H9 (cell line): ENCODE data around the gene CDC42EP5. TPM values are rescaled to one million over a fixed set of nuclear protein-coding genes. Genes with fewer than 3 reads are reported as not detected.

Source experiments
- DNase-seq: peaks from one replicate; pipeline ENCODE4 v3.0.0-alpha.2; 2017
- H2AFZ ChIP-seq: one replicate; pipeline ENCODE4 v1.6.1; 2013; ENCODE audit warnings: mild to moderate bottlenecking, low read length, control low read depth, moderate library complexity
- H2AK5ac ChIP-seq: 2 replicates; pipeline ENCODE4 v1.6.1; 2013; ENCODE audit warnings: low read length, control low read depth, mixed read lengths; ENCODE audit not compliant: insufficient read length
- H2BK120ac ChIP-seq: one replicate; pipeline ENCODE4 v1.6.1; 2013; ENCODE audit warnings: low read depth, mild to moderate bottlenecking, low read length, control low read depth, inconsistent platforms; ENCODE audit not compliant: poor library complexity, severe bottlenecking
- H2BK12ac ChIP-seq: 2 replicates; pipeline ENCODE4 v1.6.1; 2013; ENCODE audit warnings: low read length, control low read depth, mixed read lengths, low read depth; ENCODE audit not compliant: insufficient read length
- H2BK15ac ChIP-seq: 2 replicates; pipeline ENCODE4 v1.6.1; 2013; ENCODE audit warnings: low read depth, low read length, control low read depth
- H2BK20ac ChIP-seq: one replicate; pipeline ENCODE4 v1.6.1; 2013; ENCODE audit warnings: low read depth, mild to moderate bottlenecking, low read length, control low read depth, inconsistent platforms; ENCODE audit not compliant: poor library complexity, severe bottlenecking
- H2BK5ac ChIP-seq: 2 replicates; pipeline ENCODE4 v1.6.1; 2013; ENCODE audit warnings: low read length, control low read depth, mixed read lengths; ENCODE audit not compliant: insufficient read length
- H3K14ac ChIP-seq: 2 replicates; pipeline ENCODE4 v1.6.1; 2013; ENCODE audit warnings: low read length, control low read depth; ENCODE audit not compliant: insufficient read depth
- H3K18ac ChIP-seq: 2 replicates; pipeline ENCODE4 v1.6.1; 2013; ENCODE audit warnings: low read depth, mild to moderate bottlenecking, mixed read lengths, low read length, control low read depth; ENCODE audit not compliant: insufficient read length
- H3K23ac ChIP-seq: 2 replicates; pipeline ENCODE4 v1.6.1; 2013; ENCODE audit warnings: low read length, control low read depth, mixed read lengths, low read depth; ENCODE audit not compliant: insufficient read length
- H3K23me2 ChIP-seq: 2 replicates; pipeline ENCODE4 v1.6.1; 2013; ENCODE audit warnings: low read depth, mild to moderate bottlenecking, mixed read lengths, low read length, control low read depth; ENCODE audit not compliant: insufficient read length, poor library complexity, severe bottlenecking
- H3K27ac ChIP-seq: 2 replicates; pipeline ENCODE4 v1.5.1; 2013; ENCODE audit warnings: low read length, control low read depth, mixed read lengths, low read depth; ENCODE audit not compliant: insufficient read length
- H3K27me3 ChIP-seq: 2 replicates; pipeline ENCODE4 v1.6.1; 2013; ENCODE audit warnings: low read length, control low read depth, inconsistent platforms; ENCODE audit not compliant: insufficient read depth
- H3K4ac ChIP-seq: 2 replicates; pipeline ENCODE4 v1.6.1; 2013; ENCODE audit warnings: low read depth, mild to moderate bottlenecking, control low read depth, inconsistent platforms, low read length, moderate library complexity
- H3K4me1 ChIP-seq: 2 replicates; pipeline ENCODE4 v1.6.1; 2013; ENCODE audit warnings: low read length, control low read depth, inconsistent platforms; ENCODE audit not compliant: insufficient read depth
- H3K4me2 ChIP-seq: 2 replicates; pipeline ENCODE4 v1.6.1; 2013; ENCODE audit warnings: low read length, control low read depth, mixed read lengths; ENCODE audit not compliant: insufficient read length, insufficient read depth
- H3K56ac ChIP-seq: 2 replicates; pipeline ENCODE4 v1.6.1; 2013; ENCODE audit warnings: low read depth, mild to moderate bottlenecking, mixed read lengths, low read length, control low read depth; ENCODE audit not compliant: insufficient read length
- H3K79me1 ChIP-seq: 2 replicates; pipeline ENCODE4 v1.6.1; 2013; ENCODE audit warnings: low read depth, mild to moderate bottlenecking, moderate library complexity, low read length, control low read depth, inconsistent platforms; ENCODE audit not compliant: insufficient read depth, poor library complexity, severe bottlenecking
- H3K79me2 ChIP-seq: 2 replicates; pipeline ENCODE4 v1.6.1; 2013; ENCODE audit warnings: low read length, control low read depth, inconsistent platforms; ENCODE audit not compliant: insufficient read depth
- H3K9ac ChIP-seq: 2 replicates; pipeline ENCODE4 v1.6.1; 2013; ENCODE audit warnings: low read length, control low read depth, mixed read lengths; ENCODE audit not compliant: insufficient read length; ENCODE audit errors: extremely low read depth
- H3K9me3 ChIP-seq: one replicate; pipeline ENCODE4 v1.6.1; 2013; ENCODE audit warnings: low read depth, low read length, inconsistent platforms; ENCODE audit not compliant: control insufficient read depth
- H3T11ph ChIP-seq: one replicate; pipeline ENCODE4 v1.6.1; 2013; ENCODE audit warnings: mild to moderate bottlenecking, low read length, control low read depth, inconsistent platforms
- H4K20me1 ChIP-seq: one replicate; pipeline ENCODE4 v1.6.1; 2013; ENCODE audit not compliant: control insufficient read depth, insufficient read length, insufficient read depth
- H4K5ac ChIP-seq: 2 replicates; pipeline ENCODE4 v1.6.1; 2013; ENCODE audit warnings: low read depth, mild to moderate bottlenecking, mixed read lengths, low read length, control low read depth; ENCODE audit not compliant: insufficient read length
- H4K8ac ChIP-seq: replicated peaks from 2 replicates; pipeline ENCODE4 v1.6.1; 2013; ENCODE audit warnings: low read length, control low read depth, mixed read lengths, low read depth; ENCODE audit not compliant: insufficient read length
- H4K91ac ChIP-seq: 2 replicates; pipeline ENCODE4 v1.6.1; 2013; ENCODE audit warnings: low read depth, mild to moderate bottlenecking, moderate library complexity, mixed read lengths, low read length, control low read depth; ENCODE audit not compliant: insufficient read length
- H3K27ac Mint-ChIP-seq, 3 experiments: 2 replicates in 2 of 3; 3 replicates in 1 of 3; pipeline ENCODE4 v1.8.0; 2020 to 2021; ENCODE audit warnings: mixed read lengths in 3 of 3, mild to moderate bottlenecking in 1 of 3, moderate library complexity in 1 of 3
- H3K27me3 Mint-ChIP-seq: 2 replicates; pipeline ENCODE4 v1.8.0; 2021; ENCODE audit warnings: low read depth, mild to moderate bottlenecking, moderate library complexity, mixed read lengths
- H3K36me3 Mint-ChIP-seq, 3 experiments: 2 replicates in 2 of 3; 3 replicates in 1 of 3; pipeline ENCODE4 v1.8.0; 2020 to 2021; ENCODE audit warnings: low read depth in 3 of 3, mixed read lengths in 3 of 3; ENCODE audit not compliant: insufficient read depth in 1 of 3
- H3K4me1 Mint-ChIP-seq, 2 experiments: 2 replicates each; pipeline ENCODE4 v1.8.0; 2020; ENCODE audit warnings: mixed read lengths in 2 of 2
- H3K4me3 Mint-ChIP-seq, 2 experiments: 2 replicates in 1 of 2; 3 replicates in 1 of 2; pipeline ENCODE4 v1.8.0; 2020 to 2021; ENCODE audit warnings: mild to moderate bottlenecking in 2 of 2, mixed read lengths in 2 of 2, moderate library complexity in 1 of 2
- H3K9me3 Mint-ChIP-seq, 2 experiments: 2 replicates in 1 of 2; 3 replicates in 1 of 2; pipeline ENCODE4 v1.8.0; 2020; ENCODE audit warnings: mild to moderate bottlenecking in 2 of 2, mixed read lengths in 2 of 2, moderate library complexity in 1 of 2
- WGBS: extraction: QIAGEN DNeasy Blood & Tissue Kit; methylation state at CpG from one replicate; pipeline ENCODE4 v1.1.7; 2013; ENCODE audit warnings: missing lambda C conversion rate, low lambda C conversion rate, mixed read lengths; ENCODE audit not compliant: insufficient read length; ENCODE audit errors: extremely low coverage; 5-methylcytosine and 5-hydroxymethylcytosine counted together
- total RNA-seq: library from RNA; stranded (reverse); gene quantifications from 2 replicates; pipeline ENCODE4 v1.2.1, GENCODE V29; 2021
- TF ChIP-seq, protein P1 (sequence below): fragments of 200-600 bp; sonication (generic); conservative IDR thresholded peaks from 3 replicates; pipeline ENCODE4 v1.8.0; 2021; ENCODE audit warnings: antibody characterized with exemption, mild to moderate bottlenecking

The CDC42EP5 gene
- total RNA-seq, 1 experiment from 2014 or later: 1.6 TPM

GRCh38 chr19:54517483-54517882 lies 44.4 kb upstream of the CDC42EP5 start:
- Histone ChIP-seq H3K14ac (no peak overlapping the region), H3K56ac (no peak overlapping the region), H4K91ac (no peak overlapping the region), H3K9me3 (peaks cover 73% of the 10 kb centered on the region), H3T11ph (no peak overlapping the region), H4K20me1 (no peaks in the 10 kb centered on the region), H4K5ac (no peak overlapping the region), H3K23ac (no peak overlapping the region), H3K4me2 (no peak overlapping the region), H4K8ac (no peak overlapping the region), H3K27me3 (no peaks in the 10 kb centered on the region), H3K4me1 (no peaks in the 10 kb centered on the region), H2BK12ac (no peak overlapping the region), H2BK15ac (no peak overlapping the region), H3K23me2 (no peaks in the 10 kb centered on the region), H2BK20ac (no peak overlapping the region), H3K27ac (no peak overlapping the region), H2BK5ac (no peak overlapping the region), H3K4ac (no peak overlapping the region), H2AFZ (no peak overlapping the region), H3K18ac (no peak overlapping the region), H3K9ac (no peak overlapping the region), H2BK120ac (no peak overlapping the region), H3K79me2 (no peaks in the 10 kb centered on the region), H3K79me1 (no peaks in the 10 kb centered on the region), H2AK5ac (no peak overlapping the region)
- peaks cover 11% of the 10 kb centered on the region for H3K27me3 Mint-ChIP-seq
- WGBS: no CpG with 5 or more reads among the region's 4 CpGs
- peaks cover 7 to 48% (median 19%) of the 10 kb centered on the region in 3 experiments; a peak in 6 of 7 replicates for H3K36me3 Mint-ChIP-seq
- H3K4me3 Mint-ChIP-seq: no peak overlapping the region
- no peaks in the 10 kb centered on the region for H3K4me1 Mint-ChIP-seq
- peak; percentile 29 for DNase-seq
- H3K27ac Mint-ChIP-seq: no peak overlapping the region
- TF ChIP-seq, protein P1, sequence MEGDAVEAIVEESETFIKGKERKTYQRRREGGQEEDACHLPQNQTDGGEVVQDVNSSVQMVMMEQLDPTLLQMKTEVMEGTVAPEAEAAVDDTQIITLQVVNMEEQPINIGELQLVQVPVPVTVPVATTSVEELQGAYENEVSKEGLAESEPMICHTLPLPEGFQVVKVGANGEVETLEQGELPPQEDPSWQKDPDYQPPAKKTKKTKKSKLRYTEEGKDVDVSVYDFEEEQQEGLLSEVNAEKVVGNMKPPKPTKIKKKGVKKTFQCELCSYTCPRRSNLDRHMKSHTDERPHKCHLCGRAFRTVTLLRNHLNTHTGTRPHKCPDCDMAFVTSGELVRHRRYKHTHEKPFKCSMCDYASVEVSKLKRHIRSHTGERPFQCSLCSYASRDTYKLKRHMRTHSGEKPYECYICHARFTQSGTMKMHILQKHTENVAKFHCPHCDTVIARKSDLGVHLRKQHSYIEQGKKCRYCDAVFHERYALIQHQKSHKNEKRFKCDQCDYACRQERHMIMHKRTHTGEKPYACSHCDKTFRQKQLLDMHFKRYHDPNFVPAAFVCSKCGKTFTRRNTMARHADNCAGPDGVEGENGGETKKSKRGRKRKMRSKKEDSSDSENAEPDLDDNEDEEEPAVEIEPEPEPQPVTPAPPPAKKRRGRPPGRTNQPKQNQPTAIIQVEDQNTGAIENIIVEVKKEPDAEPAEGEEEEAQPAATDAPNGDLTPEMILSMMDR: no peak
- peaks cover 94 to 97% of the 10 kb centered on the region in 2 experiments for H3K9me3 Mint-ChIP-seq
